Neural progenitor cell (in vitro differentiated cells): ENCODE results near the gene EEF1AKMT3. TPM values are rescaled to one million over a fixed set of nuclear protein-coding genes. Genes with fewer than 3 reads are reported as not detected.

ENCODE experiments used
- DNase-seq: peaks from one replicate; pipeline ENCODE4 v3.0.0-alpha.2; 2016; ENCODE audit warnings: low spot score
- H2AFZ ChIP-seq: fragments of 200-600 bp; sonication (generic); replicated peaks from 2 replicates; pipeline ENCODE4 v1.6.1; 2016; ENCODE audit warnings: antibody characterized with exemption
- H3F3A ChIP-seq: fragments of 200-600 bp; sonication (generic); 2 replicates; pipeline ENCODE4 v1.6.1; 2016; ENCODE audit warnings: antibody characterized with exemption, low read depth
- H3K27ac ChIP-seq: fragments of 200-600 bp; sonication (generic); 2 replicates; pipeline ENCODE4 v1.5.1; 2016; ENCODE audit warnings: mild to moderate bottlenecking
- H3K27me3 ChIP-seq: fragments of 200-600 bp; sonication (generic); 2 replicates; pipeline ENCODE4 v1.6.1; 2016; ENCODE audit warnings: mild to moderate bottlenecking, moderate library complexity
- H3K36me3 ChIP-seq: fragments of 200-600 bp; sonication (generic); 2 replicates; pipeline ENCODE4 v1.5.1; 2016
- H3K4me1 ChIP-seq: fragments of 200-600 bp; sonication (generic); 2 replicates; pipeline ENCODE4 v1.6.1; 2016; ENCODE audit warnings: mixed run types
- H3K4me2 ChIP-seq: fragments of 200-600 bp; sonication (generic); 2 replicates; pipeline ENCODE4 v1.6.1; 2016
- H3K4me3 ChIP-seq: fragments of 200-600 bp; sonication (generic); 2 replicates; pipeline ENCODE4 v1.5.1; 2016
- H3K79me2 ChIP-seq: fragments of 200-600 bp; sonication (generic); 2 replicates; pipeline ENCODE4 v1.6.1; 2016; ENCODE audit warnings: low read depth
- H3K9ac ChIP-seq: fragments of 200-600 bp; sonication (generic); 2 replicates; pipeline ENCODE4 v1.6.1; 2016
- H3K9me3 ChIP-seq: fragments of 200-600 bp; sonication (generic); 2 replicates; pipeline ENCODE4 v1.5.1; 2016; ENCODE audit warnings: low read depth
- H4K20me1 ChIP-seq: fragments of 200-600 bp; sonication (generic); 2 replicates; pipeline ENCODE4 v1.6.1; 2016; ENCODE audit warnings: low read depth
- H3K27ac Mint-ChIP-seq: 3 replicates; pipeline ENCODE4 v1.8.0; 2021; ENCODE audit warnings: mixed read lengths
- H3K27me3 Mint-ChIP-seq: 2 replicates; pipeline ENCODE4 v1.8.0; 2022; ENCODE audit warnings: low read depth, mild to moderate bottlenecking, inconsistent platforms, moderate library complexity, mixed read lengths; ENCODE audit not compliant: insufficient read depth
- H3K36me3 Mint-ChIP-seq: 3 replicates; pipeline ENCODE4 v1.8.0; 2021; ENCODE audit warnings: mixed read lengths
- H3K4me1 Mint-ChIP-seq: 3 replicates; pipeline ENCODE4 v1.8.0; 2021; ENCODE audit warnings: mixed read lengths
- H3K4me3 Mint-ChIP-seq: 3 replicates; pipeline ENCODE4 v1.8.0; 2021; ENCODE audit warnings: mild to moderate bottlenecking, moderate library complexity, mixed read lengths
- H3K9me3 Mint-ChIP-seq: 3 replicates; pipeline ENCODE4 v1.8.0; 2020; ENCODE audit warnings: mixed read lengths
- EZH2 ChIP-seq: fragments of 200-600 bp; sonication (generic); IDR thresholded peaks from 2 replicates; pipeline ENCODE4 v1.6.1; 2017; ENCODE audit warnings: antibody characterized with exemption, mild to moderate bottlenecking, moderate library complexity
- EZH2phosphoT487 ChIP-seq: fragments of 200-600 bp; sonication (generic); IDR thresholded peaks from 2 replicates; pipeline ENCODE4 v1.6.1; 2017; ENCODE audit warnings: antibody characterized with exemption
- total RNA-seq: library from RNA; depleted of rRNA; stranded (reverse); fragments of >200 nt; gene quantifications from 2 replicates; pipeline ENCODE4 v1.2.3, GENCODE V29; 2015; ENCODE audit warnings: low replicate concordance
- TF ChIP-seq, protein P1 (sequence below): fragments of 200-600 bp; sonication (generic); IDR thresholded peaks from 2 replicates; pipeline ENCODE4 v1.5.1; 2017; ENCODE audit warnings: antibody characterized with exemption, mild to moderate bottlenecking

The EEF1AKMT3 gene
- total RNA-seq, 1 donor from 2014 or later = 2.1 TPM

- H2AFZ ChIP-seq = no peak overlapping the region
- no peak for DNase-seq
- H3K36me3 Mint-ChIP-seq = peaks cover 10% of the 10 kb centered on the region
Observed at GRCh38 chr12:57783466-57783801, 11.0 kb downstream of the EEF1AKMT3 start.

DNA sequence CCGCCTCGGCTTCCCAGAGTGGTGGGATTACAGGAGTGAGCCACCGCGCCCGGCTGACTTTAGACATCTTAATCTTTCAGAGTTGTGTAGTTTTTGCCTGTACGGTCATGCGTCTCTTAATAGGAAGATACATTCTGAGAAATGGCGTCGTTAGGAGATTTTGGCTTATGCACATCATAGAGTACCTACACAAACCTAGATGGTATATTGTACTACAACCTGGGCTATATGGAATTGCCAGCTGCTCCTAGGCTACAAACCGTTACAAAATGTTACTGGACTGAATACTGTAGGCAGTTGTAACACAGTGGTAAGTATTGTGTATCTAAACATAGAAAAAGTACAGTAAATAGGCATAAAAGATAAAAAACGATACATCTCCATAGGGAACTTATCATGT, 11.4 kb downstream of the EEF1AKMT3 start:
- Mint-ChIP-seq H3K4me1 (peaks cover 11% of the 10 kb centered on the region), H3K36me3 (peaks cover 10% of the 10 kb centered on the region), H3K27ac (no peak overlapping the region), H3K4me3 (peak overlapping the region; percentile 82), H3K9me3 (no peaks in the 10 kb centered on the region), H3K27me3 (peaks cover 5% of the 10 kb centered on the region)
- peaks cover 20% of the 10 kb centered on the region for H3K79me2 ChIP-seq
- H3K36me3 ChIP-seq = no peaks in the 10 kb centered on the region
- H3K9ac ChIP-seq = no peak overlapping the region
- no peaks in the 10 kb centered on the region for H3K9me3 ChIP-seq
- H3K4me3 ChIP-seq = no peak overlapping the region
- no peak overlapping the region for H3K27ac ChIP-seq
- TF ChIP-seq EZH2 (no peak), EZH2phosphoT487 (no peak)
- TF ChIP-seq, protein P1, sequence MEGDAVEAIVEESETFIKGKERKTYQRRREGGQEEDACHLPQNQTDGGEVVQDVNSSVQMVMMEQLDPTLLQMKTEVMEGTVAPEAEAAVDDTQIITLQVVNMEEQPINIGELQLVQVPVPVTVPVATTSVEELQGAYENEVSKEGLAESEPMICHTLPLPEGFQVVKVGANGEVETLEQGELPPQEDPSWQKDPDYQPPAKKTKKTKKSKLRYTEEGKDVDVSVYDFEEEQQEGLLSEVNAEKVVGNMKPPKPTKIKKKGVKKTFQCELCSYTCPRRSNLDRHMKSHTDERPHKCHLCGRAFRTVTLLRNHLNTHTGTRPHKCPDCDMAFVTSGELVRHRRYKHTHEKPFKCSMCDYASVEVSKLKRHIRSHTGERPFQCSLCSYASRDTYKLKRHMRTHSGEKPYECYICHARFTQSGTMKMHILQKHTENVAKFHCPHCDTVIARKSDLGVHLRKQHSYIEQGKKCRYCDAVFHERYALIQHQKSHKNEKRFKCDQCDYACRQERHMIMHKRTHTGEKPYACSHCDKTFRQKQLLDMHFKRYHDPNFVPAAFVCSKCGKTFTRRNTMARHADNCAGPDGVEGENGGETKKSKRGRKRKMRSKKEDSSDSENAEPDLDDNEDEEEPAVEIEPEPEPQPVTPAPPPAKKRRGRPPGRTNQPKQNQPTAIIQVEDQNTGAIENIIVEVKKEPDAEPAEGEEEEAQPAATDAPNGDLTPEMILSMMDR = no peak
- no peaks in the 10 kb centered on the region for H3K27me3 ChIP-seq
- no peak for DNase-seq
- H2AFZ ChIP-seq = no peak overlapping the region
- peaks cover 19% of the 10 kb centered on the region for H3F3A ChIP-seq
- H3K4me1 ChIP-seq = no peaks in the 10 kb centered on the region
- H4K20me1 ChIP-seq = no peaks in the 10 kb centered on the region
- H3K4me2 ChIP-seq = peak overlapping the region; percentile 83

More at GRCh38 chr12:57783466-57783801, 11.0 kb downstream of the EEF1AKMT3 start:
- no peak overlapping the region for H3K9ac ChIP-seq
- H4K20me1 ChIP-seq = no peaks in the 10 kb centered on the region
- H3K27me3 Mint-ChIP-seq = peaks cover 5% of the 10 kb centered on the region
- no peaks in the 10 kb centered on the region for H3K36me3 ChIP-seq
- no peak overlapping the region for H3K27ac ChIP-seq
- peaks cover 11% of the 10 kb centered on the region for H3K4me1 Mint-ChIP-seq
- H3K9me3 Mint-ChIP-seq = no peaks in the 10 kb centered on the region
- H3K79me2 ChIP-seq = peaks cover 20% of the 10 kb centered on the region
- H3K4me3 Mint-ChIP-seq = peak overlapping the region; percentile 99
- peak overlapping the region; percentile 84 for H3K4me3 ChIP-seq
- peaks cover 19% of the 10 kb centered on the region for H3F3A ChIP-seq
- peak overlapping the region; percentile 83 for H3K4me2 ChIP-seq
- TF ChIP-seq, protein P1 = no peak
- no peak for TF ChIP-seq EZH2phosphoT487
- TF ChIP-seq EZH2 = no peak
- H3K27ac Mint-ChIP-seq = no peak overlapping the region
- no peaks in the 10 kb centered on the region for H3K27me3 ChIP-seq
- no peaks in the 10 kb centered on the region for H3K9me3 ChIP-seq
- H3K4me1 ChIP-seq = no peaks in the 10 kb centered on the region

DNA sequence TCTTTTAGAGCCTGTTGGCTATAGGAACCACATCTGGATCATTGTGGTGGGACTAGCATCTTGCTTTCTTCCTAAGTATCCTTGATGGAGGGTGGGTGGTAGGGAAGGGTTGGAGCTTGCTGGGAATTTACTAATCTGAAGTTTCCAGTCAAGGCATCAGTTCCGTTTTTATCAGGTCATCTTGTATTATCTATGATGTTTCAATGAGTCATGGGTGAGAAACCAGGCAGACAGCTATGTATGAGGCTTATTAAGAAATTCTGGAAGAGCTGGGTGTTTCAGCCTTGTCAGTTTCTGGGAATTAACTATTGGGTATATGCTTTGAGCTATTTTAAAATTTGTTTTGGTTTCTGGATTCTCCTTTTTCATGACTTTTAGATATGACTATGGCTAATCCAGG, 21.5 kb downstream of the EEF1AKMT3 start:
- TF ChIP-seq, protein P1 = no peak
- no peak for TF ChIP-seq EZH2
- TF ChIP-seq EZH2phosphoT487 = no peak
- H3K36me3 ChIP-seq = peaks cover 23% of the 10 kb centered on the region
- no peak overlapping the region for H3K4me2 ChIP-seq

More for the DNA sequence above, 21.5 kb downstream of the EEF1AKMT3 start:
- Histone ChIP-seq H3K9ac (no peak overlapping the region), H3K4me3 (no peak overlapping the region), H3K79me2 (no peaks in the 10 kb centered on the region), H3K4me1 (no peaks in the 10 kb centered on the region), H4K20me1 (peaks cover 6% of the 10 kb centered on the region), H3K27ac (no peak overlapping the region), H3K27me3 (no peaks in the 10 kb centered on the region), H3K9me3 (no peaks in the 10 kb centered on the region), H2AFZ (no peak overlapping the region), H3F3A (peaks cover 7% of the 10 kb centered on the region)
- Mint-ChIP-seq H3K4me3 (no peak overlapping the region), H3K27me3 (no peaks in the 10 kb centered on the region), H3K27ac (no peak overlapping the region), H3K9me3 (no peaks in the 10 kb centered on the region), H3K4me1 (no peaks in the 10 kb centered on the region), H3K36me3 (peaks cover 10% of the 10 kb centered on the region)
- DNase-seq = no peak
